T-helper 1 cell (primary cell): Measurements from ENCODE around the gene AQP12A.
"Not testable (repeated sequence)": the region's sequence is repeated elsewhere in the genome, so short reads cannot be mapped to it uniquely, and the experiment has no call there.

Experiments used
- DNase-seq, 5 donors: peaks; one replicate each; pipeline ENCODE4 v3.0.0-alpha.2; 2012 to 2020
- total RNA-seq, 4 donors: gene quantifications; one replicate each; lab custom pipeline; 2026; lab: John Stamatoyannopoulos, UW

Gene AQP12A, protein sequence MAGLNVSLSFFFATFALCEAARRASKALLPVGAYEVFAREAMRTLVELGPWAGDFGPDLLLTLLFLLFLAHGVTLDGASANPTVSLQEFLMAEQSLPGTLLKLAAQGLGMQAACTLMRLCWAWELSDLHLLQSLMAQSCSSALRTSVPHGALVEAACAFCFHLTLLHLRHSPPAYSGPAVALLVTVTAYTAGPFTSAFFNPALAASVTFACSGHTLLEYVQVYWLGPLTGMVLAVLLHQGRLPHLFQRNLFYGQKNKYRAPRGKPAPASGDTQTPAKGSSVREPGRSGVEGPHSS
- total RNA-seq, result 0 reads per million in 4 donors

DNA sequence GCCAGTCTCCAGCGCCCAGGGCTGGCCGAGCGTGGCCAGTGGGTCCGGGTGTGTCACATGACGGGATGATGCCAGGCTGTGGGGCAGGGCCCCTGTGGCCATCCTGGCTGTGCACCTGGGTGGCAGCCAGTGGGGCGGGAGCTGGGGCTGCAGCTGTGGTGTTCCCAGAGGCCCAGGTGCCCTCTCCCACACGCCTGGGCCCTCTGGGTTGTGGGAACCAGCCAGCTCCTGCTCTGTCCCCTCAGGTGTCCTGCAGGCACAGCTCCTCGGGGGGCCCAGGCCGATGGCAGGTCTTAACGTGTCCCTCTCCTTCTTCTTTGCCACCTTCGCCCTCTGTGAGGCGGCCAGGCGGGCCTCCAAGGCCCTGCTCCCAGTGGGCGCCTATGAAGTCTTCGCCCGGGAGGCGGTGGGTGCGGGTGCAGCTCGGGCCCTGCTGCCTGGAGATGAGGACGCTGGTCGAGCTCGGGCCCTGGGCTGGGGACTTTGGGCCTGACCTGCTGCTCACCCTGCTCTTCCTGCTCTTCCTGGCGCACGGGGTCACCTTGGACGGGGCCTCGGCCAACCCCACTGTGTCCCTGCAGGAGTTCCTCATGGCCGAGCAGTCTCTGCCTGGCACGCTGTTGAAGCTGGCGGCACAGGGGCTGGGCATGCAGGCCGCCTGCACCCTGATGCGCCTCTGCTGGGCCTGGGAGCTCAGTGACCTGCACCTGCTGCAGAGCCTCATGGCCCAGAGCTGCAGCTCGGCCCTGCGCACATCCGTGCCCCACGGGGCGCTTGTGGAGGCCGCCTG lies at the start of gene AQP12A:
Gene AQP12A (plus strand): TSS at position 236 of the 790 bp plus-strand sequence. CDS start 48 bp downstream, at position 284.
- not testable (repeated sequence) for DNase-seq

DNA sequence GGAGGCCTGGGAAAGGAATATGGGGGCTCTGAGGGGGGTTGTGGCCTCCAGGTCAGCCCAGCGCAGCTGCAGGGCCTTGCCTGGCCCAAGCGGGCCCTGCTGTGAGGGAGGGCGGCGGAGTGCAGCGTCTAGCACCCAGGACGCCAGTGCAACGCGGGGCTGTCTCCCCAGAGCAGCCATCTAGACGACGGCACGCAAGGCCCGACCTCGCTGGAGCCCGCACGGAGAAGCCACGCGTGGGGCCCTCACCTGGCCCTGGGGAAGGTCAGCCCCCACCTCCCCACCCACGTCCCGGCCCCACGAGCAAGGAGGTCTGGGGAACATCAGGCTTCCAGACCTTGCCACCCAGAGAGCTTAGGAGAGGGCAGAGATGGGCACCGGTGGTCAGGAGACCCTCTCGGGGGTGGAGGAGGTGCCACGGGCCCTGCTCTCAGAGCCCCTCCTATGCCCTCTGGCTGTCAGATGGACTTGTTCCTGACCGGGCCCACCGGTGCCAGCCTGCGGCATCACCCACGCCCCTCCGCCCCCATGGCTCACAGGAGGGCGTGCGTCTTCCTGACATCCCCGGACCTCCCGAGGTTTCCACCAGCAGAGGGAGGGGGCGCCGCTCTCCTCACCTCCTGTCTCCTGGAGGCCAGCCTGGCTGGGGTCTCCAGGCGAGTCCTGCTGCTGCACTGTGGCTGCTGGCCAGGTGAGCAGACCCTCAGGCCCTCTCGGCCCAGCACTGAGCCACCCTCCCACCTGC lies 49.4 kb upstream of the AQP12A start:
- DNase-seq, result no peak

DNA sequence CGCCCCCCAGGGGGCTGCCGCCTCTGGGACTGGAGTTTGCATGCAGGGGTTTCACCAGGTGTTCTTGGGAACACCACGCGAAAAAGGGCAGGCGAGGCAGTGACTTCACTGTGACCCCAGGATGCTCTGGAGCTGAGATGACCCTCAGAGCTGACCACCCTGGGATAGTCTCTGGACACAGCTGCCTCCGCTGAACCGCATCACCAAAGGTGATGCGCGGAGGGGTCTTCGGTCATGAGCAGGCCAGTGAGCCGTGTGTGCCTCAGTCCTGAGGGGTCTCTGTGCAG lies 48.9 kb upstream of the AQP12A start:
- DNase-seq, result no peak

DNA sequence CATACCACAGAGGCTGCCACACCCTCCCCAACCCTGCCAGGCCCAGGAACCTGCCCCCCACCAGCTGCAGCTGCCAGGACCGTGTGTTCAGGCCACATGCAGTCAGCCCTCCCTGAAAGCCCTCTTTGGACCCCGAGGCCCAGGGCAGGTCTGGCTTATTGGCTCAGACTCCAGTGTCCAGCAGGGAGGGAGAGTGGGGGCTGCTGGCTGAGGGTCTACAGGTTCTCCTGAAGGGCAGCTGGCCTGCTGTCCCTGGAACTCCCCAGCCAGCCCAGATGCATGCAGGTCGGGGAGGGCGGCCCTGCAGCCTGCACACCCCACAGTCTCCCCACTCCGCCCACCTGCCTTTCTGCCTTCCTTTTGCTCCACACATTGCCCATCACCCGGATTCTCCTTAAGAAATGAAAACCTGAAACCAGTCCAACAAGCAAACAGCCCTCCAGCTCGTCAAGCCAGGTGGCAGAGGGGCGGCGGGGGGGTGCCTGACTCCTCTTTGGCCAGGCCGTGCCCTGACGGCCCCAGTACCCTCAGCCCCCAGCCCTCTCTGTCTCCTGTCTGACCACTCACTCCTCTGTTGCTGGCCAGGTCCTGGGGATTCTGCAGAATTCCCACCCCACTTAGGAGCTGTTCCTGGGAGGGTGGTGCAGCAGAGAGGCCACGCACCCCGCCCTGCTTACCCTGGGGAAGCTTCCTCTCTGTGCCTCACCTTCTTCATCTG lies 48.4 kb upstream of the AQP12A start:
- DNase-seq, result no peak

DNA sequence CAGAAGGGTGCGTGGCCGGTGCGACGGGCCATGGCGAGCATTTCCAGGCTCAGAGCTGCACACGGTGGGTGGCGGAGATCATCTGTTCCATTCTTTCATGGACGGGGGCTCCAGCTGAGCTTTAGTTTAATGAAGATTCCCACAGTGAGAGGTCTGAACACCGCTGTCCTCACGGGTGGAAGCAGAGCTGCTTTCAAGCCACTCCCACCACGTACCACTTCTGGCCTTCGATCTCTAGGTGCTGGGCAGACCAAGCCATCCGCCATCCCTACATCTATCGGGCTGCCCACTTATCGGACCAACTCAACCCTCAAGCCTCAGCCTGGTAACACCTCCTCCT lies 47.9 kb upstream of the AQP12A start:
- DNase-seq, result no peak

DNA sequence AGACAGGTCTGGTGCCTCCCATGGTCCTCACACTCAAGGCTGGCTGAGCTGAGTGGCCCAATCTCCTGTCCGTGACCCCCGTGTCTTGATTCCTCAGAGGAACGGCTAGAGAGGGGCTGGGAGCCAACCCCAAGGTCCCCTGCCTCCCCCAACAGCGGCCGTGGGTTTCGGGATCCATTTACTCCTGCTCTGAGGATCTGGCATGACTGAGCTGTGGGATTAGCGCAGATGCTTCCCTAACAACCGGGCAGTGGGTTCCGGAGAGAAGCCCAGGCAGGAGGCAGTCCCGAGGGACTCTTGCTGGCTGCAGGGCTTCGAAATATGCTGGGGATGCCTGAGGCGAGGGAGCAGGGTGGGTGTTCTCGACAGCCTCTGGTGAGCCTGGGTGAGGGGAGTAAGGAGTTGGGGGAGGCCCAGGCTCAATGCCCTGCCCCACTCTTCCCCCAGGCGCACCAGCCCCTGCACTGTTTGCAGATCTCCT lies 47.5 kb upstream of the AQP12A start:
- DNase-seq, result no peak

DNA sequence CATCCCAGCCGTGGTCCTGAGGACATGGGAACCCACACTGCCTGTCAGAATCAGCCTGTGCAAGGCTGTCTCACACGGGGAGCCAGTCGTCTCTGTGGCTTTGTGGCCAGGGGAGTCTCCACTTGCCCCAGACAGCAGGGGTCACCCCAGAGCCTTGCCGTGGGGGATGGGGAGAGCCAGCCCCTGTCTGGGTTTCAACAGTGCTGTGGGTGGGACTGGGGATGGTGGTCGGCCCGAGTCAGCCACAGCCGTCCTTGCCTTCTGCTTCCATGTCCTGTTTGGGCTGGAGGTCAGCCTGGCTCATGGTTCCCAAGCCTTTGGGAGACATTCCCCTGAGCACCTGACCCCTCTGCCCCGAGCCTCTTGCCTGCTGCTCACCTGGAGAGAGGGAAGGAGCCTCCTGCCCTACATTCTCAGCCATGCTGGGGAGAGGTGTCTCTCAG lies 46.8 kb upstream of the AQP12A start:
- no peak for DNase-seq

DNA sequence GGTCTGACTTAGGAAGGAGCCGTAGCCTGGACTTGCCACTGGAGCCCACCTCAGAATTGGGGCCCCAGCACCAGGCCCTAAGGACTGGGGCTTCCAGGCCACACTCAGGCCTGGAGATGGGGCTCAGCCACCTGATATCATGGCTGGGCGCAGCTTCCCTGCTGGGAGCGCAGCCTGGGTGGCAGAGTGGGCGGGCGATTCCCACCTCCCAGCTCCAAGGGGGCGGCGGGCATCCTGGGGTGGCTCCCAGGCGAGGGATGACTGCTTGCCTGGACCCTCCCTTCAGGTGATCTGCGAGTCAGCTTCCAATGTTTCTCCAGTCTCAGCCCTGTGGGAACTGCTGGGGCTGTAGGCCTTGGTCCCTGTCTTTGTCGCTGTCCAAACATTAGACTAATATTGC lies 46.3 kb upstream of the AQP12A start:
- DNase-seq, result no peak

DNA sequence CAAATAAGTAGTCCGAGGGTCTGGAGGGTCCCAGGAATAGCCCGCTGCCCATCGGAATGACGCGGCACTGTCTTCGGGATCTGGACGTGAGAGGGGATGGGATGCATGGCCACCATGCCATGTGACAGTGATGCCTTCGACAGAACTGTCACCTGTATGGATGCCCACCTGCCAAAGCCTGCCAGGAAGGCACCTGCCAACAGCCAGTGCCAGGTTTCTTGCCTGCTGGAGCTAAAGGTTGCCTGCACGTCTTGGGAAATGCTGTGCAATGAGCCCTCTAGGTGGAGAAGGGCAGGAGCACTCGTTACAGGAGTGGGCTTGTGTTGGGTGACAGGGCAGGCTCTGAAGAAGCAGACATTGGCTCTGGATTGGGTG lies 45.9 kb upstream of the AQP12A start:
- no peak for DNase-seq

DNA sequence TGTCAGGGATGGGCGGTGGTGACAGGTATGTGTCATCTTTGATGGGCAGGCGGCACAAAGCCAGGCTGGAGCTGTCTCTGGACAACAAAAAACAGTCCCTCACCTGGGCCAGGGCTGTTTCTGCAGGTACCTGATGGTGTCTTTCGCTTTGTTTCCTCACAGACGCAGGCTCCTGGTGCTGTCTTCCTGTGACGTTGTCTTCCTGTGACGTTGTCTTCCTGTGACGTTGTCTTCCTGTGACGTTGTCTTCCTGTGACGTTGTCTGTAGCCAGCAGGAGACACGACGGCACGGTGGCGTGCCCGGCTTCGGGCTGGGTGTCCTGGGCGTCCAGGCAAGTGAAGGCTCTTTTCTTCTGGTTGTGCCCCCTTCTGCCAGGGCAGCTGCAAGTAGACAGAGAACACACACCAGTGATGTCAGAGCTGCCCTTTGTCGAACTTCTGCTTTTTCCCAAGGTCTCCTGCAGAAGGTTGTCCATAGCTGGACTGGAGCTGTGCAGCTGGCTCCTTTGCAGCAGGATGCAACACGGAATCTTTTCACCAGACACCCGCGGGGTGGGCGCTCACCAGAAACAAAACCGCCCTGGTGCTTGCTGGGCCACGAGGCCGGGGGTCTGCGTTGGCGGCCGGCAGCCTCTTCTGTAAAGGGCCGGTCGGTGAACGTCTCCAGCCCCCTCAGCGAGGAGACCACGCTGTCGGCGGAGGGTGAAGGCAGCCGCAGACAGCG lies 45.3 kb upstream of the AQP12A start:
- peak in 2 of 5 donors; percentile 32 for DNase-seq

DNA sequence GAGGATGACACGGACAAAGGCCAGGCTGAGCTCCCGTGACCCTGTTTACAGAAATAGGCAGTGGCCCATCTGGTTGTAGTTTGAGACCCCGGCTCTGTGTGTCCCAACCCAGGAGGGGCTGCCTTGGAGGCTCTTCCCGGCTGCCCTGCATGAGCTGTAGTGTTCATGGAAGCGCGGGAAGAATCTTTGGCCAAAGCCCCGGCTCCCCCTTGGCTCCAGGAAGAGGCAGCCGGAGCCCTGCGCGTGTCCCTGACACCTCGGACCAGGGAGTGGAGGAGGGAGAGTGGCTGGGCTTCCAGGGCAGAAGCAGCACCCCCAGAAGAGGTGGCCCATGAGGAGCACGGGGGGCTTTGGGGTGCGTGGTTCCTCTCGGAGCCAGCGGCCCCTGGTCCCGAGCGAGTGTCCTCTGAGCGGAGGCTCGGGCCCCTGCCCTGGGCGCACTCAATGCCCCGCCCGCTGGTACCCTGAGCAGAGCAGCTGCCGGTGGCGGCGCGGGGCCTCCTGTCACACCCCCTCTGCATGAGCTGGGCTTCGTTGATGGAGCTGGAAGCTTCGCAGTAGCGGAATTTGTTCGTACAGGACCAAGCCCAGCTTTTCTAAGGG lies 44.7 kb upstream of the AQP12A start:
- no peak for DNase-seq

DNA sequence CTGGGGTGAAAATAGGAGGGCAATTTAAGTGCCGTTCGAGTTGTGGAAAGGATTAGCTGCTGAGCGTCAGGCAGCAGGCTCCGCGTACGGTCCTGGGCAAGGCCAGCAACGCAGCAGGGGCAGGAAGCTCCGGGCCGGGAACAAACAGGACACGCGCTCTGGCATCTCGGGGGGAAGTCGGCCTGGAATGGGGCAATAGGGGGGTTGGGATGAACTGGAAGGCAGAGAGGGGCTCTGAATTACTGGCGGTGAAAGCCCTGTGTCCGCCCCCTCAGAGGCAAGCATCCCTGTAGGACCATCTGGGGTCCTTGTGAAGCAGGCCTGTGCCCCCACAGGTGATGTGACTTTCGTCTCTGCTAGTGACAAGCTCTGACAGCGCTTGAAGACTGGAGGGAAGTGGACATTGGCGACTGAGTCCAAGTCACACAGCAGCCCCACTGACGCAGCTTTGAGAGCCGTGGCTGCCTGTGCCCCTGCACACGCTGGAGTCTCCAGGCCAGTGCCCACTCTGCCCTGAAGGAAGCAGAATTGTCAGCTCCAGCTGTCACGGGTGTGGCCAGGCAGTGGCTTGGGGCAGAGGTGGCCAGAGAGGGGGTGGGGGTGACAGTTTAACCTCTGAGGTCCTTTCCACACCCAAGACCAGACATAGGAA lies 44.0 kb upstream of the AQP12A start:
- DNase-seq, result no peak

DNA sequence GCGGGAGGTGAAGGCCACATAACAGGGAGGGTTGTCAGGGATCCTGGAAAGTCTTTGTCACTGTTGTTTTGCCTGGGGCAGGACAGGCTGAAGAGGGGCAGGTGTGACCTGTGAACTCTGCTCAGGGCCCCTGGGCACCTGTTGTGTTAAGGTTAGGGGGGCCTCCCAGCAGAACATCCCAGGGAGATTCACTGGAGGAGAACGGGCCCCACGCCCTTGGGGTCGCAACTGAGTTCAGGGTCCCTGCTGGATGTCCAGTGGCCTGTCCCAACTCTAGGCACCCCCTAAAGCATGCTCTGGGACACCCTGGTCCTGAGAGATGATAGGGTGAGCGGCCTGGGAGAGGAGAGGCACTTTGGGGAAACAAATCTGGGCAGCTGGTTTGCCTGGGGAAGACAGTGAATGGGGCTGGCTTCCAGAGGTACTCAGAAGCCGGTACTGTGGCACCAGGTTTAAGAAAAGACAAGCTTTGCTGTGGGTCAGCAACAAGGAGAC lies 43.5 kb upstream of the AQP12A start:
- DNase-seq, result no peak

DNA sequence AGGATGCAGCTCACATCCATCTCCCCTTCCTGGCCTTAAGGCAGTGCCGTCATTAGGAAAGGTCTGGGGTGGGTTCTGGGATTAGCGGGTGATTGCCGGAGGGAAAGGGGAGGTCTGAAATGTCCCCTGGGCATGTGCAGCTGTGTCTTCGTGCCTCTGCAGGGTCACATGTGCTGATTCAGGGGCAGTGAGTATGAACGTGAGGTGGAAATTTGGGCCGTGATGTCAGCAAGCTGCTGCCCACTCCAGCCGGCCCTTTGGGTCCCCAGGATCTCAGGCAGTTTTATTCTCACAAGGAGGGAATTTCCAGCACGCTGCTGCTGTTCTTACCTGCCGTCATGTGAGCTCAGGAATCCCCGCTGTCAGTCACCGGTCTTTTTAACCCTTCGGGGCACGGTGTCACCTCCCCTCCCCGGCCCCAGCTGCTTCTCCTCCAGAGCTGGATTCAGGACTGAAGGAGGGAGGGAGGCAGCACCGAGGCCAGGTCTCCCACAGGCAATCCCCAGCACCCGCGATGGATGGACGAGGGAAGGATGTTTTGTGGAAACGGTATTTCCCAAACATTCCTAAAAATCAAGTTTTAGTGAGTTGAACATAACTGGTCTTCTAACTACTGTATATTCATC lies 42.9 kb upstream of the AQP12A start:
- DNase-seq, result no peak

DNA sequence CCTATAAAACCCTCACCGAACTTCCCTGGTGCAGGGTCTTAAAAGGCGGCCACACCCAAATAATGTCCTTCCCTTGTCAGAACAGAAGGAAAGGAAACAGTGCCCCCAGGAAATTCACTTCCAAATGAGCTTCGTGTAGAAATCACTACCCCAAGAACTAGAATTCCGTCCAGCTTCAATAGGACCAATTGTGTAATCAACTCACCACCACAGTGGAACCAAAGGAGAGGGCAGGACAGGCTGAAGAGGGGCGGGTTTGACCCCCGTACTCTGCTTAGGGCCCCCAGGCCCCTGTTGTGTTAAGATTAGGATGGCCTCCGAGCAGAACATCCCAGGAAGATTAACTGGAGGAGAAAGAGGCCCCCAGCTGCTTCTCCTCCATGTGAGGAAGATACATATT lies 42.3 kb upstream of the AQP12A start:
- no peak for DNase-seq

DNA sequence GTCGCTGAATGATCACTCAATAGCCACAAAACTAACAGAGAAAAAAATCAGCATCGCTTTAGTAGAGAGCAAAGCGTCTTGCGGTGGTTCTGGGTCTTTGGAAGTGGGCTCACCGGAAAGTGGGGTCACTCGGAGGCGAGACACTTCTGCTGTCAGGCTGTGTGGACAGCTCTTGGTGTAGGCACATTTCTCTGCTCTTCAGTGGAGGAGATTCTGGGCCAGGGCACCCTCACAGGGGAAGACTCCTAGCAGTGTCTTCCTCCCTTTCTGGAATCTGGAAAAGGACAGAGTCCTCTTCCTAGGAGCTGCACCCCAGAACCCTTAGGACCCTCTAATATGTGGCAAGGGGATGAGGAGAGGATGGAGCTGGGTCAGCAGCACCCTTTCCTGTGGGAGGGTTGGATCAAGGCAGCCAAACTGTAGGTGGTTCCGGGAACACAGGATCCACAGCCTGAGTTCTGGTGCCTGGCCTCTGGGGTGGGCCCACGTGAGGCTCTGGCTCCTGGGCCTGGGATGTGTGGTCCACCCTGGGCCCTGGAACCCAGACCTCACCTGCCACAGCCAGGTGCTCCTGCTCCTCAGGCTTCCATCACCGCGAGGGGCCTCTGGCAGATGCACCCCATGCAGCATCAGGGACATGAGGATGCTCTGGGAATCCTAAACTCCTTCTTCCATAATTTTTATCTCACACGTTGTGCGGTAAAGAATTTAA lies 41.3 kb upstream of the AQP12A start:
- no peak for DNase-seq

DNA sequence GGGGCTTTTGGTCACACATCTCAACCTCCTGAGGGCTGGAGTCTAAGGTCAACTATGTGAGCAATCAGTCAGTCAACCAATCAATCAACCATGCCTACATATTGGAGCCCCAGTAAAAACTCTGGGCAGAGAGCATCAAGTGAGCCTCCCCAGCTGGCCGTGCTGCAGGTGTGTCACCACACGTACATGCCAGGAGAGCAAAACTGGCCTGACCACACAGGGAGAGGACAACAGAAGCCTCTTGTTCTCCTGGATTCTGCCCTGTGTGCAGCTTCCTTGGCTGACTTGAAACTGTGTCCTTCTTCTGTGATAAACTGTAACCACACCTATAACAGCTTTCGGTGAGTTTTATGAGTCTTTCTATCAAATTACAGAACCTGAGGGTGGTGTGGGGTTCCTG lies 40.5 kb upstream of the AQP12A start:
- DNase-seq, result no peak

DNA sequence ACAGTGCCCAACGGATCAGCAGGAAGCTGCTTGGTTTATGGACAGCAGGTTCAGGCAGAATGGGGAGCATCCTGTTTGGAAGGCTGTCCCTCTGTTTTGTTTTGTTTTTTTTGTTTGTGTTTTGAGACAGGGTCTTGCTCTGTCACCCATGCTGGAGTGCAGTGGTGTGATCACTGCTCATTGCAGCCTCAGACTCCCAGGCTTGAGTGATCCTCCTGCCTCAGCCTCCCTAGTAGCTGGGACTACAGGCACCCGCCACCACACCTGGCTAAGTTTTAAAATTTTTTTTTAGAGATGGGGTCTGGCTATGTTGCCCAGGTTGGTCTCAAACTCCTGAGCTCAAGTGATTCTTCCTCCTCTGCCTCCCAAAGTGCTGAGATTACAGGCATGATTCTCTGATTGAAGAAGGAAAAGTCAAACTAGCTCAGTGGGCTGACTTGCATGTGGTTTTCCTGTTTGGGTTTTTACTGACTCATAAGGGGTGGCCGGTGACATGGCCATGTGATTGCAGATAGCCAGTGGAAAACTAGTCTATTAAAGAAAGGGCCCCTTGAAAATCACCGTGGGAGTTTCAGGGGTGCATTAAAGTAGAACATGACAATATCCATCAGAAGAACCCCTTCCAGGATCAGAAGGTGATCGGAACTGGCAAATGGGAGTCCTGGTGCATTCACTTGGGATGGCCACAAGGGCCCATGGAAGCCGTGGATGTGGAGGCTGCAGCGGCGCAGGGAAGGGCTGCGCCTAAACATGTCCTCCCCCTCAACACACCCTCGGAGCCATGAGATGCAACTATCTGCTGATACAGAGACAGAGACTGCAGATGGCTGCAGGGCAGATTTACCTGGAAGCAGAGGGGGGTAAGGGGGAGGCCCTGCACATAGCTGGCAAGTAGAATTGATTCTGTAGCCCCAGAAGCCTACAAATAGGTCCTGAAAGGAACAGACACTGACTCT lies 35.5 kb upstream of the AQP12A start:
- peak in 1 of 5 donors; percentile 24 for DNase-seq

DNA sequence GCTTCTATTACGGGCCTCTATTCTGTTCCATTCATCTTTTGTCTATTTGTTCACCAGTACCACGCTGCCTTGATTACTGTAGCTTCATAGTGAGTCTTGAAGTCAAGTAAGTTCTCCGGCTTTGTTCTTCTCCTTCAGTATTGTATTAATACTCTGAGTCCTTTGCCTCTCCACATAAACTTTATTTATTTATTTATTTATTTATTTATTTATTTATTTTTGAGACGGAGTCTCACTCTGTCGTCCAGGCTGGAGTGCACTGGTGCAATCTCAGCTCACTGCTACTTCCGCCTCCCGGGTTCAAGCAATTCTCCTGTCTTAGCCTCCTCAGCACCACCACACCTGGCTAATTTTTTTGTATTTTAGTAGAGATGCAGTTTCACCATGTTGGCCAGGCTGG lies 31.8 kb upstream of the AQP12A start:
- not testable (repeated sequence) for DNase-seq
